KMS-11 (cell line): ENCODE data around the gene RABGAP1.

Source experiments
- H2AFZ ChIP-seq: fragments of 200-600 bp; sonication (generic); 2 replicates; pipeline ENCODE4 v1.6.1; 2016; ENCODE audit warnings: antibody characterized with exemption, mixed run types, low read depth
- H3K27ac ChIP-seq: fragments of 200-600 bp; sonication (generic); 2 replicates; pipeline ENCODE4 v1.6.1; 2016; ENCODE audit warnings: mild to moderate bottlenecking, mixed run types
- H3K27me3 ChIP-seq: fragments of 200-600 bp; sonication (generic); 2 replicates; pipeline ENCODE4 v1.6.1; 2017; ENCODE audit warnings: mild to moderate bottlenecking, low read depth, mixed run types, moderate library complexity; ENCODE audit not compliant: insufficient read depth
- H3K36me3 ChIP-seq: fragments of 200-600 bp; sonication (generic); 2 replicates; pipeline ENCODE4 v1.6.1; 2017; ENCODE audit warnings: mild to moderate bottlenecking, mixed run types; ENCODE audit not compliant: insufficient read depth
- H3K4me1 ChIP-seq: fragments of 200-600 bp; sonication (generic); 2 replicates; pipeline ENCODE4 v1.6.1; 2016; ENCODE audit warnings: mild to moderate bottlenecking, low read depth, mixed run types; ENCODE audit not compliant: poor library complexity, severe bottlenecking
- H3K4me2 ChIP-seq: fragments of 200-600 bp; sonication (generic); 2 replicates; pipeline ENCODE4 v1.7.0; 2016; ENCODE audit warnings: mild to moderate bottlenecking, mixed run types
- H3K4me3 ChIP-seq: fragments of 200-600 bp; sonication (generic); IDR thresholded peaks from 2 replicates; pipeline ENCODE4 v1.6.1; 2017; ENCODE audit warnings: low read depth, low read length, mixed read lengths; ENCODE audit not compliant: insufficient read depth
- H3K79me2 ChIP-seq: fragments of 200-600 bp; sonication (generic); 2 replicates; pipeline ENCODE4 v1.6.1; 2016; ENCODE audit warnings: low read depth, mixed run types; ENCODE audit not compliant: insufficient read depth
- H3K9ac ChIP-seq: fragments of 200-600 bp; sonication (generic); 2 replicates; pipeline ENCODE4 v1.6.1; 2016; ENCODE audit warnings: mild to moderate bottlenecking, mixed run types
- H4K20me1 ChIP-seq: fragments of 200-600 bp; sonication (generic); 2 replicates; pipeline ENCODE4 v1.6.1; 2016; ENCODE audit warnings: mild to moderate bottlenecking, mixed run types; ENCODE audit not compliant: insufficient read depth
- TF ChIP-seq, protein P1 (sequence below): fragments of 200-600 bp; sonication (generic); conservative IDR thresholded peaks from 2 replicates; pipeline ENCODE4 v1.6.1; 2017; ENCODE audit warnings: low read depth, mild to moderate bottlenecking, antibody characterized with exemption, low read length, moderate library complexity, mixed read lengths

RABGAP1 gene

DNA sequence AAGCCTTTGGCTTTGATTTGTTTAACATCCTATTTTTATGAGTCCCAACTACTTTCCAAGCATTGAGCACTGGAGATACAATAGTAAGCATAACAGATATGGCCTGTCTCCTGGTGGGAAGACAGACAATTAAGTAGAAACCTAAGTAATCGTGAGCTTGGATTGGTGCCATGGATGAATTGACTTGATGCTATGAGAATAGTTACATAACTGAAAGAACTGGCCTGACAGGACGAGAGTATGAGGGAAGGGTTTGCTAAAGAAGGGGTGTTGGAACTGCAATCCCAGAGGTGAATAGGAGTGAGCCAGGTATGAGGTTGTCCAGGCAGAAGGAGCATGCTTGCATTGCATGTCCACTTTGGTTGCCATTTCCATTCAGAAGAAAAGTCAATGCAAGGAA, 145.1 kb downstream of the RABGAP1 start:
- H3K4me2 ChIP-seq = peak overlapping the region; percentile 39; the same call in 1 of the 2 replicates
- peak overlapping the region; percentile 12; the same call in 1 of the 2 replicates for H3K27ac ChIP-seq
- H3K4me3 ChIP-seq = no peak overlapping the region
- no peaks in the 10 kb centered on the region for H3K36me3 ChIP-seq
- H3K4me1 ChIP-seq = peaks cover 64% of the 10 kb centered on the region
- no peaks in the 10 kb centered on the region for H3K79me2 ChIP-seq
- TF ChIP-seq, protein P1, sequence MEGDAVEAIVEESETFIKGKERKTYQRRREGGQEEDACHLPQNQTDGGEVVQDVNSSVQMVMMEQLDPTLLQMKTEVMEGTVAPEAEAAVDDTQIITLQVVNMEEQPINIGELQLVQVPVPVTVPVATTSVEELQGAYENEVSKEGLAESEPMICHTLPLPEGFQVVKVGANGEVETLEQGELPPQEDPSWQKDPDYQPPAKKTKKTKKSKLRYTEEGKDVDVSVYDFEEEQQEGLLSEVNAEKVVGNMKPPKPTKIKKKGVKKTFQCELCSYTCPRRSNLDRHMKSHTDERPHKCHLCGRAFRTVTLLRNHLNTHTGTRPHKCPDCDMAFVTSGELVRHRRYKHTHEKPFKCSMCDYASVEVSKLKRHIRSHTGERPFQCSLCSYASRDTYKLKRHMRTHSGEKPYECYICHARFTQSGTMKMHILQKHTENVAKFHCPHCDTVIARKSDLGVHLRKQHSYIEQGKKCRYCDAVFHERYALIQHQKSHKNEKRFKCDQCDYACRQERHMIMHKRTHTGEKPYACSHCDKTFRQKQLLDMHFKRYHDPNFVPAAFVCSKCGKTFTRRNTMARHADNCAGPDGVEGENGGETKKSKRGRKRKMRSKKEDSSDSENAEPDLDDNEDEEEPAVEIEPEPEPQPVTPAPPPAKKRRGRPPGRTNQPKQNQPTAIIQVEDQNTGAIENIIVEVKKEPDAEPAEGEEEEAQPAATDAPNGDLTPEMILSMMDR = no peak
- H2AFZ ChIP-seq = no peak overlapping the region
- H4K20me1 ChIP-seq = no peaks in the 10 kb centered on the region
- H3K27me3 ChIP-seq = no peaks in the 10 kb centered on the region
- H3K9ac ChIP-seq = no peak overlapping the region

DNA sequence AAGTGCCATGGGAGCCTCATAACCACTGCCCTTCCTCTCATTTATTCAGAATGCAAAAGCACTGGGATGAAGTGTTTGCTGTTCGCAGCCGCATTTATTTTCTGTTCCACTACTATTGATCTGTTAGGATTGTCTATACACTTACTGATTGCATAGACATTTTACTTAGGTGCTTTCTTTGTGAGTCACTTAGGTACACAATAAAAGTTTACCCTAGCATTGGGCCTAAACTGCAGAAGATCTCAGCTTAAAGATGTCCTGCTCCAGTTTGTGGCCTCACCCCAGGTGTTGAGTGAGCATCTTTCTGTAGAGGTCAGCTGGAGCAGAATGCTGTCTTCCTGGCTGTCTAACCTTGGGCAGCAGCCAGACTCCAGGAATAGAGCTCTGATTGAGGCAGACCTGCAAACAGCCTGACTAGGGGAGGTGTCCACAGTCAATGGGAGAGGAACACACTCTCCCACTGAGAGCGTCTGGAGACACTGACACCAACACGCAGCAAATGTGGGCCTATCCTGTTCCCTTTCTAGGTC, 146.6 kb downstream of the RABGAP1 start:
- TF ChIP-seq, protein P1 = no peak
- Histone ChIP-seq H3K9ac (no peak overlapping the region; the same call in 1 of the 2 replicates), H3K4me3 (no peak overlapping the region), H2AFZ (no peak overlapping the region), H4K20me1 (no peaks in the 10 kb centered on the region), H3K27ac (peak overlapping the region; percentile 56), H3K79me2 (no peaks in the 10 kb centered on the region), H3K36me3 (no peaks in the 10 kb centered on the region), H3K4me2 (peak overlapping the region; percentile 64), H3K4me1 (peaks cover 69% of the 10 kb centered on the region), H3K27me3 (no peaks in the 10 kb centered on the region)

DNA sequence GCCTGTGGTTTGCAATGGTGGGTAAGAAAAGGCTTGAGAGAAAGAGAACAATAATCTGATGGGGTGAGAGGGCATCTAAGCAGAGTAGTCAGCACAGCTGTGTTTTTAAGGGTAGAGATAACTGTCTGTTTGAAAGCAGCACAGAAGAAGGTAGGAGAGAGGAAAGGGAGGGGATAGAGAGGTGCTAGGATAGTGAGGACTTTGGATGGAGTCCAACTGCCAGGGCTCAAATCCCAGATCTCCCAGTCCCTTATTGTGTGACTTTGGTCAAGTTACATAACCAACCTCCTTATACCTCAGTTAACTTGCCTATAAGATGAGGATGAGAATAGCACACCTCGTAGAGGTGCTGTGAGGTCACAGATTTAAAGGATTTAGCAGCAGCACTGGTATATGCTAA, 148.2 kb downstream of the RABGAP1 start:
- H3K4me2 ChIP-seq = peak overlapping the region; percentile 64; the same call in 1 of the 2 replicates
- no peaks in the 10 kb centered on the region; the same call in 1 of the 2 replicates for H3K36me3 ChIP-seq
- no peaks in the 10 kb centered on the region for H3K79me2 ChIP-seq
- H3K4me3 ChIP-seq = no peak overlapping the region
- H3K4me1 ChIP-seq = peaks cover 69% of the 10 kb centered on the region
- TF ChIP-seq, protein P1 = no peak
- no peak overlapping the region for H2AFZ ChIP-seq
- peak overlapping the region; percentile 56; the same call in 1 of the 2 replicates for H3K27ac ChIP-seq
- no peak overlapping the region for H3K9ac ChIP-seq
- H4K20me1 ChIP-seq = no peaks in the 10 kb centered on the region
- no peaks in the 10 kb centered on the region for H3K27me3 ChIP-seq

DNA sequence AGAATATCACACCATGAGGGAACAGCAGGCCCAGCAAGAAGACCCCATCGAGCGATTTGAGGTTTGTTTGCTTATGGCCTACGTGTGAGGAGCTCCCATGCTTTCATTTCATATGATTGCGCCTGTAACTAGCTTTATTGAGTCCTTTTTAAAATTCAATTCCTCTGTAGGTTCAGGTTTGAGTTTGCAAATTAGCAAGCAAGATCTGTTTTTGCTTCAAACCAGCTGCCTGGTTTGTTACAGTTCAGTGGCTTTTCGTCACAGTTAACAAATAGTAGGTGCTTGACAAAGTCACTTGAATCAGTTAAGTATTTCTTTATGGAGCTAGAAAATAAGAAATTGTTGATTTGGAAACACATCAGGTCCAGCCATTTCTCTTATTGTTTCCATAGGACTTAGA, 149.0 kb downstream of the RABGAP1 start:
- no peak overlapping the region for H2AFZ ChIP-seq
- H3K4me3 ChIP-seq = no peak overlapping the region
- H3K79me2 ChIP-seq = no peaks in the 10 kb centered on the region
- H3K27ac ChIP-seq = no peak overlapping the region; the same call in 1 of the 2 replicates
- H4K20me1 ChIP-seq = no peaks in the 10 kb centered on the region
- H3K36me3 ChIP-seq = no peaks in the 10 kb centered on the region; the same call in 1 of the 2 replicates
- no peaks in the 10 kb centered on the region for H3K27me3 ChIP-seq
- H3K9ac ChIP-seq = no peak overlapping the region
- no peak overlapping the region for H3K4me2 ChIP-seq
- peaks cover 69% of the 10 kb centered on the region for H3K4me1 ChIP-seq
- TF ChIP-seq, protein P1 = no peak
